GM21825 (cell line): ENCODE data around the gene ECHS1.

Experiments
- ATAC-seq: cut with Tn5 transposase; IDR thresholded peaks from one replicate; pipeline ENCODE4 v1.9.1; 2021; ENCODE audit warnings: mild to moderate bottlenecking, moderate library complexity; ENCODE audit not compliant: unreplicated experiment

Gene ECHS1

DNA sequence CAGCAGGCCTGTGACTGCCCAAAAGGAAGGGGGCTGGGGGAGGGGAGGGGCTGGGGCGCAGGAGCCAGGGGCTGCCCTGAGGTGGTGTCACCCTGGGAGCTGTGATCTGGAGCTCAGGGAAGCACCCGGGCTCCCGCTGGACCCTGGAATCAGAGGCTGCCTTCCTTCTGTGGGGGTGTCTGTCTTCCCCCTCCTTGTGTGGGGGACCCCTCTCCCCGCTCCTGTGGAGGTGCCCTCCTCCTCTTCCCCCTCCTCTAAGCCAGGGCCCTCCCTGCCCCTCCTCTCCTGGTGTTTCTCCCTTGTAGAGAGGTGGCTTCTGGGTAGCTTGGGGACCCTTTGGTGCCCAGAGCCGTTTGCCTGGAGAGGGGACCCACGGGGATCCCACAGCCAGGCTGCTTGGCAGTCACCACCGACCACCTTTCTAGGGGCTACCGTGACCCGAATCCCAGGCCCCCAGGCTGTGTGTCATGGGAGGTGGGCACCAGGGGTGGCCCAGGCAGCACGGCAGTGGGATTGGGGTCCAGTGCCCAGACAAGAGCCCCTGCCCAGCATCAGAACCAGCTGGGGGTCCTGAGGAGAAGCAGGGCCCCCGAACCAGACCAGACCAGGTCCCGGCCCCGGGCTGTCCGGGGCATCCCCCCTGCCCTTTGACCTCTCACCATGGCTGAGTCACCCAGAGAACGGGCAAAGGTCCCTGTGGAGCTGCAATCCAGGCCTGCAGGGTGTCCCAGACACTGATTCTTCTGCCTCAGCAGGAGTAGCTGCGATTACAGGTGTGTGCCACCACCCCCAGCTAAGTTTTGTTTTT, 25.2 kb downstream of the ECHS1 start:
- ATAC-seq, result no peak

DNA sequence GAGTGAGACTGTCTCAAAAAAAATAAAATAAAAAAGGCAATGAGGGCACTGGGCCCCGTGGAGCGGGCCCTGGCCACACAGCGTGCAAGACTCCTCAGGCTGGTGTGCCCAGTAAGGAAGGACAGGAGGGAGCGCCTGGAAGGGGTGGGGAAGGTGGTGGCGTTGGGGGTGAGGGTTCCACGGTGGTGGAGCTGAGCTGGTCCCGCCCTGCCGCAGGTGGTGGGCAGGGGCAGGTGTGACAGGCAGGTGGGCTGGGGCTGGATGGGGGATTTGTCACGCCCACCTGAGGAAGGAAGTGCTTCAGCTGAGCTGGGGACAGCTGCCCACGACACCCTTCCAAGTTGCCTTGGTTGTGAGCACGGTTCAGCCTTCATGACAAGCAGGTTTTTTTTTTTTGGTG, 26.7 kb downstream of the ECHS1 start:
- no peak for ATAC-seq

DNA sequence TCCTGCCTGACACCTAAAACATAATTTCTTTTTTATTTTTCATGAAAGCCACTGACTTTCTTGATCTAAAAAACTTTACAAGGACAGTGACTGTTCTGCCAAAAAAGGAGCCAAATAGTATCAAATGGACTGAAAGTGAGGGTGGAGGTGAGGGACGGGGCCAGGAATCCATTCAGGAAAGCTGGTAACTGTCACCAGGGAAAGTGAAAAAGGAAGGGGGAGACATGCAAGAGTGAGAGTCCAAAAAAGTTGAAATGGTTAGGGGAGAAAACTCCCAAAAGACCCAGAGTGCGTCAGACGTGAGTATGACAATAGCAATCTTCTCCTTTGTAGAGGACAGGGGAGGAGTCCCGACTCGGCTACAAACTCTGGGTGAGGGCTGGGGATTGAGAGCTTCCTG, 28.9 kb downstream of the ECHS1 start:
- no peak for ATAC-seq

DNA sequence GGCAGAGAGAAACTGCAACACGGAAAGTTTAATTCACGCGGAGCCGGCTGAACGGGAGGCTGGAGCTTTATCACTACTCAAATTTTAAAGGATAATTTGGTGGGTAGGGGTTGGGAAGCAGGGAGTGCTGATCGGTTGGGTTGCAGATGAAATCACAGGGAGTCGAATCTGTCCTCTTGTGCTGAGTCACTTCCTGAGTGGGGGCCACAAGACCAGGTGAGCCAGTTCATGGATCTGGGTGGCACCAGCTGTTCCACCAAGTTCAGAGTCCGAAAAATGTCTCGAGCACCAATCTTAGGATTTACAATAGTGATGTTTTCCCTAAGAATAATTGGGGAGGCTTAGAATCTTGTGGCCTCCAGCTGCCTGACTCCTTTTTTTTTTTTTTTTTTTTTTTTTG, 29.6 kb downstream of the ECHS1 start:
- no peak for ATAC-seq

DNA sequence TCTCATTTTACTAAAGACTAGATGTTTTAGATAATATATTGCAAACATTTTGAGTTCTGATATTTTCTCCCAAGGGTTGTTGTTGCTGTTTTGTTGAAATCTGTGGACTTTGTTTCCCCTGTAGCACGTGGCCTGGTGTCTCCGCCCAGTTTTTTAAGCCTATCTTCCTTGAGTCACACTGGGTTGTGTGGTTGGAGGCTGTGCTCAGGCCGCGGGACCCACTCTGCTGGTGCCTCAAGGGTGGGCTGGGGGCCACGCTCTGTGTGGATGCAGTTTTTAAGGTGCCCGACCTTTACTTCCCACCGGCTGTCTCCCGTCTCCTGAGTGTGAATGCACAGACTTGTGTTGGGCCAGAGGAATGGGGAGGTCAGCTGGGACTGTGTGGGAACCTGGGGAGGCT, 30.2 kb downstream of the ECHS1 start:
- no peak for ATAC-seq

DNA sequence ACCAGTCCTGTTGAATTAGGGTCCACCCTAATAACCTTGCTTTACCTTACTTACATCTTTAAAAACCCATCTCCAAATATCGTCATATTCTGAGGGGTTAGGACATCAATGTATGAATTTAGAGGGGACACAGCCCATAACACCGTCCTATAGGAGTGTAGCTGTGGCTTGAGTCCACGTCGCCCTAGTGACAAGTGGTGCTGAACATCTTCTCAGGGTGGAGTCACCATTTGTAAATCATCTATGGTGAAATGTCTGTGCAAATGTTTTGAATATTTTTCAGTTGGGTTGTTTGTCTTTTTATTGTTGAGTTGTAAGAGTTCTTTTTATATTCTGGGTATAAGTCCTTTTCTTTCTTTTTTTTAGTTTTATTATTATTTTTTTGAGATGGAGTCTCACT, 31.2 kb downstream of the ECHS1 start:
- ATAC-seq, result no peak

DNA sequence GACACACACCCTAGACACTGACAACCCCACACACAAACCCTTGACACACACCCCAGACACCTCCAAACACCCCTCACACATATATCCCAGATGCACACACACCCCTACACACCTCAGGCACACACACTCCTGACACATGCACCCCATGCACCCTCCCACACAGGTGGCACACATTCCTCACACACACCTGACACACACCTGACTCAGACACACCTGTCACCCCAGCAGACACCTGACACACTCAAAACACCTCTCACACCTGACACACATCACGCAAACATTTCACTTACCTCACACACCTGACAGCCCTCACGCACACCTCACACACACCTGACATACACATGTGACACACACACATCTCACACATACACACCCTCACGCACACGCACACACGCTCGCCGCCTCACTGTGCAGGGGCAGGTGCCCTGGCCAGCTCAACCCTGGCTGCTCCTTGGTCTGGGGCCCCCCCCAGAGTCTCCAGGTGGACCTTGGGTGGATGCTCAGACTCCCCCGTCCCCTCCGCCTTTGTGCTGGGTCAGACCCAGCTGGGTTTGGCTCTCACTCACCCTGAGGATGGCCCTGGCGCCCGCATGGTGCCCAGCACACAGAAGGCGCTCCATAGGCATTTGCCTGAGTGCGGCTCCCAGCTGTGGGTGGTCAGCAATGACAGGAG, 33.3 kb downstream of the ECHS1 start:
- ATAC-seq, result no peak

DNA sequence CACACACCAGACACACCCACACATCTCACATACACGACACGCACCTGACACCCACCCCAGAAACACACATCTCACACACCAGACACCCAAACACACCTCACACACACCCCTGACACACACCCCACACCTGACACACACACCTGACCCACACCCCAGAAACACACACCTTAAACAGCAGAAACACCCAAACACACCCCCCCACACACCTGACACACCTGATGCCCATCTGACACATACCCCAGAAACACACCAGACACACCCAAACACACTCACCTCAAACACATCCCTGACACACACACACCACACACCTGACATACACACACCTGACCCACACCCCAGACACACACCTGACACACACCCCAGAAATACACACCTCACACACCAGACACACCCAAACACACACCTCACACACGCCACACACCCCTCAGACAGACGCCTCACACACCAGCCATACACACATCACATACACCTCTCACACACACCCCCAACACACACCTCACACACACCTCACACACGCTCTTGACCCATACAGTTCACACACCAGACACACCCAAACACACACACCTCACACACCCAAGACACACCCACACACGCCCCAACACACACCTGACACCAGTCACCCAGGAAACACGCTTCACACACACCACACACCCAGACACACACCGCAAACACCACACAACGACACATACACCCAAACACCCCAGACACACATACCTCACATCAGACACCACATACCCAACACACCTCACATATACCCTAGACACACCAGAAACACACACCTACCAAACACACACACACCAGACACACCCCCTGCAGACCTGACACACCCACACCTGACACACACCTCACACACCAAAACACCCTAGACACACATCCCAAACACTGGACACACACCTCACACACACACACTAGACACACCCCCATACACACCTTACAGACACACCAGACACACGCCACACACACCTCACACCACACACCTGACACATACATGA, 34.8 kb downstream of the ECHS1 start:
- ATAC-seq, result no peak

DNA sequence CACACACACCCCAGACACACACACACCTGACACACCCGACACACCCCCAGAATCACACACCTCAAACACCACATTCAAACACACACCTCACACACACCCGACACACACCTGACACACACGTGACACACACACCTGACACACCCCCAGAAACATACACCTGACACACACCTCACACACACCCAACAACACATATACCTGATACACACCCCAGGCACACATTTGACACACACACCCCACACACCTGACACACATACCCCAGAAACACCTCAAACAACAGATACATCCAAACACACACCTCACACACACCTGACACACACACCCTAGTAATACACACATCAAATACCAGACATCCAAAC, 35.8 kb downstream of the ECHS1 start:
- no peak for ATAC-seq

DNA sequence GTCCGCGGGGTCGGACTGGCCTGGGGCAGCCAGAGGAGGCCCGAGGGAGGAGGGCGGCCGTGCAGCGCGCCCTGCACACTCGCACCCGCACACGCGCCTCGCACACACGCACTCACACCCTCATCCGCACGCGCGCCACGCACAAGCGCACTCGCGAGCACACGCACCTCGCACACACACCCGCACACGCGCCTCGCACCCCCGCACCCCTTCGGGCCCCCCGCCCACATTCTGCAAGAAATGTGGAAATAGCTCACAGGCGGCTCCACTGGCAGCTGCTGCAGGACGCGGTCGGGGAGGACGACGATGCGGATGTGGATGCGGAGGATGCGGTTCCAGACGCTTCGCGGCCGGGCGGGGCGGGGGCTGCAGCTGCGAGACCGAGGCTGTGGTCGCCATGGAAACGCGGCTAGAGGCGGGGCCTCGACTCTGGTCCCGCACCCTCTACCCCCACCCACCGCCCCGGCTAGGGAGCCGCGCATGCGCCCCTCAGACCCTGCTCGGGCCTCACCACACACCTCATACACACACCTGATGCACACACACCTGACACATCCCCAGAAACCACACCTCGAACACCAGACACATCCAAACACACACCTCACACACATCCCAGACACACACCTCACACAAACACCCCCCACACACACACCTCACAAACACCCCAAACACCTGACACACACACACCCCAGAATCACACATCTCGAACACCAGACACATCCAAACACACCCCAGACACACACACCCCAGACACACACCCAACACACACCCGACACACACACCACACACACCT, 36.4 kb downstream of the ECHS1 start, which contains the start of gene CALY:
Gene CALY (minus strand): TSS at position 320 of the 793 bp plus-strand sequence. CDS start 7,907 bp downstream, outside the sequence.
- no peak for ATAC-seq

DNA sequence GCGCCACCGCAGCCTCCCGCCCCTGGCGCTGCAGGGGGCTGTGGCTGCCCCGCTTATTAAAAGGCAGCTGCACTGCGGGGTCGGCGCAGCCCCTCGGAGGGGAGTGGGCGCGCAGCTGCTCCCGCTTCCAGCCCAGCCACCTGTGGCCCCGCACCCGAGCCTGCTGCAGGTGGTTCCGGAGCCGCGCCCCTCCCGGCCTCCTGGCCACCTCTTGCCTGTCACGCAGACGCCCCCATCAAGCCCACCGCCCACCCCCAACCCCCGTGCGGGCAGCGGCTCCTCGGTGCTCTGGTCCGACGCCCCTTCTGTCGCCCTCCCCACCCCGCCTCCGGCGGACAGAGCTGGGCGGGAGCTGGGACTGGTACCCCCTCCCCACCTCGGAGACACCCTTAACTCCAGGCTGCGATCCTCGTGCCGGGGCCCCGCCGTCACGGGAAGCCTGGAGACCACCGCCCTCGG, 37.0 kb downstream of the ECHS1 start:
- no peak for ATAC-seq

DNA sequence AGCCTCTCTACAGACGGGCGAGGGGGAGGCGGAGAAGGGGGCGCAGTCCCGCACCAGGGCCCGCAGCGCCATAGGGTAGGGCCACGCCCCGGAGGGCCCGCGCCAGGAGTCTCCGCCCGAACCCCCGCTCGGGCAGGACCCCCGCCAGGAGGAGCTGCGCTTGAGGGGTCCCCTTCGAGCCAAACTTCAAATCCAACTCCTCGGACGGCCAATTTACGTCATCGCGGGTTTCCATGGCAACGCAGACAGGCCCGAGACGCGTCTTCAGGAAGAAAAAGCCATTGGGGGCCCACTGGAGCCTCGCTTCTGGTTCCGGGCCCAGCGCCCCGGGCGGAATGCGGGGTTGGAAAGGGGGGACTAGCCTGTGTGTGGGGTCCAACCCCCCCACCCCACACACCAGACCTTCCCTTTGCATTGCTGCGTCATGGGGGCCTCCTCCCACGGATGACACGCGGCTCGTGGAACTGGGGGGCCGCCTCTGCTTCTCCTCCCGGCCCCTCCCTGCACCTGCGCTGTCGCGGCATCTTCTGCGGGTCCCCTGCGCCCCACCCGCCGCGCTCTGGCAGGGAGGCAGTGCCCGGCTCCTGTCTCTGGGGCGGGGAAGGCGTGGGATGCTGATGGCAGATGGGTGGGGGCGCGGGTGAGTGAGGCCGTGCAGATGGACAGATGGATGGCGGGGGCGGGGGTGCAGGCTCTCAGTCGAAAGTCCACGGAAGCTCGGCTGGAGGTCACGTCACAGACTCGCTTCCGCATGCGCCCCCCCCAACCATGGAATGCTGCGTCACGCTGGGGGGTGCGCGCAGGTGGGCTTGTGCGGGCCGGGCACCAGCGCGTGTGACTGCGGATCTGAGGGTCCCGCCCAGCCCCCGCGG, 37.7 kb downstream of the ECHS1 start:
- ATAC-seq, result no peak

DNA sequence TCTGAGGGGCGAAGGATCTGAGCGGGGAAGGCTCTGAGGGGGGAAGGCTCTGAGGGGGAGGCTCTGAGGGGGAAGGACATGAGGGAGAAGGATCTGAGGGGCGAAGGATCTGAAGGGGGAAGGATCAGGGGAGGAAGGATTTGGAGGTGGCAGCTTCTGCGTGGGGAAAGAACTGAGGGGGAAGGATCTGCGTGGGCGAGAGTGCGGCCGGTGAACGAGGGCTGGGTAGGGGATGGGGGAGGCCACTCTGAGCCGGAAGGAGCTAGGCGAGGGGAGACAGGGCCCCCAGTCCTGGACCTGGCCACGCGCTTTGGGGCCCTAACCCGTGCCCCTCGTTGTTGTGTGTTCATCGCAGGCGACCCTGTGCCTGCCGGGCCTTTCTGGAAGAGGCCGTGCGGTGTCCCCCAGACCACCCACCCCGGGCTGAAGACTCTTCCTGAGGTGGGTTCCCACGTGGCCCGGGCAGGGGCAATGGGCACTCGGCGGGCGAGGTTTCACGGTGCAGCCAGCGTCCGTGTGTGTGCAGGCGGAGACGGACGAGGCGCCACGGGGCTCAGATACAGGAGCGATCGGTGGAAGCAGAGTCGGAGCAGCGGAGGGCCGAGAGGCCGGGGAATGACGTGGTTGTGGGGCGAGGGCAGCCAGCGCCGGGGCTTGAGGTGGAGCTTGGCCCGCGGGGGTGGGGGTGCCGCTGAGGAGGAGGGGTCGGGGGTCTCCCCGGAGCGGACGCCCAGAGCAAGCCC, 38.5 kb downstream of the ECHS1 start:
- ATAC-seq, result no peak

DNA sequence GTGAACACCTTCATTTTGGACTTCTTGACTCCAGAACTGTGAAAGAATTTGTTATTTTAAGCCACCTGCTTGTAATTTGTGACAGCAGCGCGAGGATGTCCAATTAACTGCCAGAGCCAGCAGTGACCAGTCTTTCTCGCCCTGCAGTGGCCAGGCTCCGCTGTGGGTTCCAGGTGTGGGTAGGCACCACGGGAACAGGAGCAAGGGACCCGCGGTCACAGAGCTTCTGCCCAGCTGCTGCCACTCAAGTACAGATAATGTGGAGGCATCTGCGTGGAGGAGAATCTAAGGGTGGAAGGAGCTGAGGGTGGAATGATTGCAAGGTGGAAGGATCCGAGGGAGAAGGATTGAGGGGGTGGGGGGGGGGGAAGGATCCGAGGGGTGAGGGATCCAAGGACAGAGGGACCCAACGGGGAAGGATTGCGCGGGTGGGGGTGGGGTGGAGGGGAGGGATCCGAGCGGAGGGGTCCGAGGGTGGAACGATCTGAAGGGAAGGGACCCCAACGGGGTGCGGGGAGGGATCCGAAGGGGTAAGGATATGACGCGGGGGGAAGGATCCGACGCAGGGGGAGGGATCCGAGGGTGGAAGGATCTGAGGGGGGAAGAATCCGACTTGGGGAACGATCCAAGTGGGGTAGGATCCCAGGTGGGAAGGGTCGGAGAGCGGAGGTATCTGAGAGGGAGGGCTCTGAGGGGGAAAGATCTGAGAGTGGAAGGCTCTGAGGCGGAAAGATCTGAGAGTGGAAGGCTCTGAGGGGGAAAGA, 40.0 kb downstream of the ECHS1 start:
- no peak for ATAC-seq

DNA sequence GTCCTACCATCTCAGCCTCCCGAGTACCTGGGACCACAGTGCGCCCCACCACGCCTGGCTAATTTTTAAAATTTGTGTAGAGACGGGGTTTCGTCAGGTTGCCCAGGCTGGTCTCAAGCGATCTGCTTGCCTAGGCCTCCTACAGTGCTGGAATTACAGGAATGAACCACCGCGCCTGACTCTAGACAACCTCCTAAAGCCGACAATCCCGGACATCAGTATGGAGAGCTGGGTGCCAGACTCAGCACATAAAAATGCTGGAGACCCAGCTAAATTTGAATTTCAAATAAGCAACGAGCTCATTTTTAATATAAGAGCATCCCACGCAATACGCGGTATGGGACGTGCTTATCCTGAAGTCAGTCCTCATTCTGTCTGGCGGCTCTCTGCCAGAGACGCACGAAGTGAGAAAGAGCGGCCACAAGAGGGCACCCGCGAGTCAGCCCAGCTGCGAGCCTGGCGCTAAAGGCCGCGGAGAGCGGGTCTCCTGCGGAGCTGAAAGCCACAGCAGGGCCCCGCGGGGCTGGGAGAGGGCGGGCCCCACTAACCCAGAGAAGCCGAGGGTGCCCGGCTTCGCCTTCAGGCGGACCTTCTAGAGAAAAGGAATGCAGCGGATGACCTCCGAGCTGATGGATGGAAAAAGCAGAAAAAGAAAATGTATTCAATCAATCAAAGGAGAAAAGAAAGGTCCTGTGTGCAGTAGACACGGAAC, 43.5 kb downstream of the ECHS1 start:
- ATAC-seq, result peak; percentile 86

DNA sequence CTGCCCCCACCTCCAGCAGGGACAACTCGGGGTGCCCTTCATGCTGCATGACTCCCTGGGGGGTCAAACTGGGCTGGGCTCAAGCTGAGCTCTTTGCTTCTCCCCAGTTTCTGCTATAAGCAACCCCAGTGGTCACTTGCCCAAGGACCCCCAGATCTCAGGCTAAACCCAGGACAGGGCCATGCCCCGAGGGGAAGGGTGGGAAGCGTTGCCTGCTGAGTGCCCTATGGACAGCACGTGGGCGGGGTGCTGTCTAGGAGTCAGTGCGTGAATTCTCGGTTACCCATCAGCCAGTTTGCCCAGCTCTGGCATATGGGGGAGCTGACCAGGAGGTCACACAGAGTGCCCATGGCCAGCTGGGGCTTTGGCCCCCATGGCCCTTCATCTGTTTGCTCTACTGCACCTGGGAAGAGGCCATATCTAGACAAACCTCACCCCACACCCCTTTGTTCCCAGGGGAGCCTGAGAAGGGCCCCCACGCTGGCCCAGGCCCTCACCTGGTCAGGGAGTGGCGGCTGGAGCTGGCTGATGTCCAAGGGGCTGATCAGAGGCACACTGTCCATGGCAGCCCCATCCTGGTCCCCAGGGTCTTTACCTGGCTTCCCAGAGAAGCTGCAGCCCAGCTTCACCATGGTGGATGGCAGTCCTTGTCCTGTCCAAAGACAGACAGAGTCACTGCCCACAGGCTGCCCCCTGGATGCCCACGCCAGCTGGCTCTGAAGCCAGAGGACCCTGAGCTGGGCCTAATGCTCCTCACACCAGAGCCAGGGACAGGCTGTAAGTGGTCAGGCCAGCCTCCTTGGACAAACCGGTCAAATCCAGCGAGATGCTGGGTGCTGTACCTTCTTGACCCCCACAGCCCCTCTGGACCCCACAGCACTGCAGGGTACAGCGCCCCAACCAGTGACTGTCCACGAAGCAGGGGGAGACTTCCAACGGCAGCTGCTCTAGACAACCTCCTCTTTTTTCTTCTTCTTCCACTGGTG, 44.5 kb downstream of the ECHS1 start:
- ATAC-seq, result no peak
